HT-29 (cell line): ENCODE results near the gene GNG13. TPM values are rescaled to one million over a fixed set of nuclear protein-coding genes. Genes with fewer than 3 reads are reported as not detected.

Experiments used
- DNase-seq: peaks from one replicate; pipeline ENCODE4 v3.0.0-alpha.2; 2015; ENCODE audit warnings: low spot score
- total RNA-seq: library from RNA; depleted of rRNA; stranded (reverse); fragments of >200 nt; shearing (Covaris generic); gene quantifications from 2 replicates; pipeline ENCODE4 v1.2.3, GENCODE V29; 2014

GNG13 gene
- total RNA-seq, 1 experiment from 2014 or later: not detected

- no peak for DNase-seq
Observed at GRCh38 chr16:794853-795466, 5.6 kb downstream of the GNG13 start.

GRCh38 chr16:794091-794822 is 6.3 kb downstream of the GNG13 start:
- DNase-seq: no peak

DNA sequence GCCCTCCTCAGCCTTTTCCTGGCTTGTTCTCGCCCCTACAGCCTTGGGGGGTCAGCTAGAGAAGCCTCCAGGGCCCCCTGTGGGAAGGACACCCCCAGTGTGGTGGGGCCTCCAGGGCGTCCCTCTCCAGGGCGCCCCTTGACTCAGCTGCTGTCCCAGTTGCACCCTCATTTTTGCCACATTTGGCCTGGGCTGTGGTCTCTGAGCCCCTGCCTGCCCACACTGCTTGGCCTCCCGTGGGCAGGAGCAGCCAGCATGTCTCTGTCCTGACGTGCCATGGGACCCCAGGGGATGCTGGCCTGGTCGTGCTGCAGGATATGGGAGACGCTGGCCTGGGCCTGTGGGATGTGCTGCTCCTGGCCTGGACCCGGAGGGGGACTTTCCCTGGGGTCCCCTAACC is 7.1 kb downstream of the GNG13 start:
- no peak for DNase-seq

DNA sequence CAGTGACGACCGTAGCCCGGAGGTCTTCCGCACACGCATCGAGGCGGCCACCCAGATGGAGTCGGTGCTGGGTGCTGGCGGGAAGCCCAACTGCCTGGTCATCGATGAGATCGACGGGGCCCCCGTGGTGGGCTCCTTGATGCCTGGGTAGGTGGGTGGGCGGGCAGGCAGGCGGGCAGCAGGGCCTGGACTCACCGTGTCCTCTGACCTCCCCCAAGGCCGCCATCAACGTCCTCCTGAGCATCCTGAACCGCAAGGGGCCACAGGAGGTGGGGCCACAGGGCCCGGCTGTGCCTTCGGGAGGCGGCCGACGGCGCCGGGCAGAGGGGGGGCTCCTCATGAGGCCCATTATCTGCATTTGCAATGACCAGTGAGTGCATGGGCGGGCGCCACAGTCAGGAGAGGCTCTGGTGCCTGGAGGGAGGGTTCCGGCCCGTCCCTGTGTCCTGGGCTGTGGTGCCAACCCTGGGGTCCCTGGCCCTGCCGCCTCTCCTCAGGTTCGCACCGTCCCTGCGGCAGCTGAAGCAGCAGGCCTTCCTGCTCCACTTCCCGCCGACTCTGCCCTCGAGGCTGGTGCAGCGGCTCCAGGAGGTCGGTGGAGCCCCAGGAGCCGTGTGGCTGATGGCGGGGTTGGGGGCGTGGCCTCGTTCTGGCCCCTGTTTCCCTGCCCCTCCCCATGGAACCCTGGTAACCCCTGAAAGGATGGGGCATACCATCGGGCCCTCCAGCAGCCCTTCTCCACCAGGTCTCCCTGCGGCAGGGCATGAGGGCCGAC is 8.1 kb downstream of the GNG13 start:
- no peak for DNase-seq

- DNase-seq: no peak
Observed at GRCh38 chr16:791131-791530, 9.4 kb downstream of the GNG13 start.

DNA sequence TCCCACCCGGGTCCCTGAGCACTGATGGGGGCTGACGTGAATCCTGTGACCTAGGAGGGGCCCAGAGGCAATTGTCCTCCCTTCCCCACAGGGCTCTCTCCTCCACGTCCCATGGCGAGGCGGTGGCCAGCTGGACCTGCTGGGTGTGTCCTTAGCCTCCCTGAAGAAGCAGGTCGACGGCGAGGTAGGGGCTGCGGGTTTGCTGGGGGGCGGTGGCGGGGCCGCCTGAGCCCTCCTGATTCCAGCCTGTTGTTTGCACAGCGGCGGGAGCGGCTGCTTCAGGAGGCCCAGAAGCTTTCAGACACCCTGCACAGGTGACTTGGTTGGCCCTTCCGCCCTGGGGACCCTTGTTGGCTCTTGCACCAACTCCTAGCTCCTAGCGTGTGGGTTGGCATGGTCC is 10.4 kb downstream of the GNG13 start:
- DNase-seq: no peak

DNA sequence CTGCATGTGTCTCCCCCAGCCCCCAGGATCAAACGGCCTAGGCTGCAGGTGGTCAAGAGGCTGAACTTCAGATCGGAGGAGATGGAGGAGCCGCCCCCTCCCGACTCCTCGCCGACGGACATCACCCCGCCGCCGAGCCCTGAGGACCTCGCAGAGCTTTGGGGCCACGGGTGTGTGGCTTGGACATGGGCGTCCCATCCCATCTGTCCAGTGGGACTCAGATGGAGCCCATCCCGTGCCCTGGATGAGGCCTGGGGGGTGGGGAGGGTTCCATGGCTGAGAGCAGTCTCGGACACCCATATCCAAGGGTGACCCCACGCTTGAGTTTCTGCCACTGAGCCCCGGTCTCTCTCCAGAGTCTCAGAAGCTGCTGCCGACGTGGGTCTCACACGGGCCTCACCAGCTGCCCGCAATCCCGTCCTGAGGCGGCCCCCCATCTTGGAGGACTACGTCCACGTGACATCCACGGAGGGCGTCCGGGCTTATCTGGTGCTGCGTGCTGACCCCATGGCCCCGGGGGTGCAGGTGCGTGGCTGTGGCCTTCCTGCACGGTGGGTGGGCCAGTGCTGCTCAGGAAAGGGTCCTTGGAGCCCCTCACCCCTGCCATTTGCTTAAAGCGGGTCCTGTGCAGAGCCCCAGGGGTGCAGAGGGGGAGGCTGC is 11.2 kb downstream of the GNG13 start:
- no peak for DNase-seq

- DNase-seq: peak; percentile 92
Observed at GRCh38 chr16:788399-789126, 12.0 kb downstream of the GNG13 start, which contains the start of gene CHTF18. Gene CHTF18, plus strand, starts transcription at chr16:788620. Its CDS starts 65 bp downstream, at chr16:788685.

- no peak for DNase-seq
Observed at GRCh38 chr16:787978-788398, 12.5 kb downstream of the GNG13 start, which contains the start of gene RPUSD1. Gene RPUSD1, minus strand, starts transcription at chr16:788381. Its CDS starts 644 bp downstream, at chr16:787737.

DNA sequence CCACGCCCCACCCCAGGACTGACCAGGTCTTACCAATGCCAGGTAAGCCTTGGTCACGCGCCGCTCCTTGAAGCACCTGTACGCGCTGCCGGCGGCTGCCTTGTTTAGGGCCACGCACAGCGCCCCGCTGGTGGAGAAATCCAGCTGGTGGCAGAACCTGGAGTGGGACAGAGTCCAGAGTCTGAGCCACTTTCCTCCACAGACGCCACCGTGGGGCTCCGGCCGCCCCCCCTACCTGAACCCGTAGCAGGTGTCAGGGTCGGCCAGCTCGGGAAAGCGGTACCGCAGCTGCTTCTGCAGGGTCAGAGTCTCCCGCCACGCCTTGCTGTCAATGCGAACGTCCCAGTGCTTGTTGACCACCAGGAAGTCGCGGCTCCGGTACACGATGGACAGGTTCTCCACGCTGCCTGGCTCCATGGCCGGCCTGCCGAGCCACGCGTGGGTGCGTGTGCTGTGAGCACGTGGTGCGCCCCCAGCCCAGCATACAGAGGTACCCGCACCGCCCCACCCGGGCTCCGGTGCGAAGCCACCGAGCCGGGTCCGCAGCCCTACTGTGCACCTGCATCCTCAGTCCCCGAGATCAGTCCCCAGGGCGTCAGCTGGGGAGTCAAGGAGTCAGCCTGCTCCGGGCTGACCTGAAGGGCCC is 13.1 kb downstream of the GNG13 start:
- peak; percentile 16 for DNase-seq

DNA sequence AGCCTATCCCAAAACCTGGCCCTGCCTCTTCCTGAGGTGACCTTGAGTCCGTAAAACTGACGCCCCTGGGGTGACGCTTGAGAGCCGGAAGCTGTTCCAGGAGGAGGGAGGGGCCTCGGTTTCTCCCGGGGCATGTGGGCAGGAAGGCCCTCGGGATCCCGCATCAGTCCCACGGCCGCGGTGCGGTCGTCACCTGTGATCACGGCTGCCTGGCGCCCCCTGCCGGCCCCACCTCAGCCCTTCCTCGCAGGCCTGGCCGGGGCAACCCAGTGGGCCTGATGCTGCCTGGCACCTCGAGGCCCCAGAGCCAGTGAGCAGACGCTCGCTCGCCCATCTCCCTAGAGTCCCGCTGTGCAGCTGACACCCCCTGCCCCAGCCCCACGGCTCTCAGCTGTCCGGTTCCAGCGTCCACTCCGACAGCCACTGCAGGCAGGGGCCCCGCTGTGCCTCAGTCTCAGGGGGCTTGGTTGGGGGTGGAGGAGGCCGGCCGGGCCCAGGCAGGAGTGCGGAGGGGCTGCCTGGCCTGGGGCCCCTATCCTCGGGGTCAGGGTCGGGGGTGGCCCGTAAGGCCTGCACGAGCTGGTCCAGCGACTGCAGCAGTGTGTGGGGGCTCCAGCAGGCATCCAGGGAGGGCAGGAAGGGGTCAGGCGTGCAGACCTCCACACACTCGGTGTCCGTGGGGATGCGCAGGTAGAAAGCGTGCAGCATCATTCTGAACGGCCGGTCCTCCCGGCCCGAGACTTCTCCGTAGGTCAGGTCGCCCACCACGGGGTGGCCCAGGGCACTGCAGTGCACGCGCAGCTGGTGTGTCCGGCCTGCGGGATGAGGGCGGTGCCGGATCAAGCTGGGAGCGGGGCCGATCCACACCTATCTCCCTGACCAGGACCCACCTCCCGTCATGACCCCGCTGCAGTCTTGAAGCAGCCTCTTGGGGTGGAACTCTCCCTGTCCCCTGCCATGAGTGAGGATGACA is 14.7 kb downstream of the GNG13 start:
- DNase-seq: peak; percentile 71

DNA sequence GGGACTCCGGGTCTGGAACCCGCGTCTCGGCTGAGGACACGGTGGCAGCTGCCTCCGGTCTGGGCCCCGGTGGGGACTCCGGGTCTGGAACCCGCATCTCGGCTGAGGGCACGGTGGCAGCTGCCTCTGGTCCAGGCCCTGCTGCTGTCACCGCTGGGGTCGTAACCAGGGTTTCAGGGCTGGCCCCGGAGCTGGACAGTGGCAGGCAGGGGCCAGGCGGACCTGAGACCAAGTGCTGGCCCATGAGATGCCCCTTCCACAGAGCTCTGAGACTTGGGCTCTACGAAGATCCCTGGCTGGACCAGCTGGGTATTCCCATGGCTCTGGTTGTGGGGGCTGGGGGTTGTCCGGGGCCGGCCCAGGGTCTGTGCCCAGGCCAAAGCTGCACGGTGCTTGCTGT is 16.1 kb downstream of the GNG13 start:
- no peak for DNase-seq

DNA sequence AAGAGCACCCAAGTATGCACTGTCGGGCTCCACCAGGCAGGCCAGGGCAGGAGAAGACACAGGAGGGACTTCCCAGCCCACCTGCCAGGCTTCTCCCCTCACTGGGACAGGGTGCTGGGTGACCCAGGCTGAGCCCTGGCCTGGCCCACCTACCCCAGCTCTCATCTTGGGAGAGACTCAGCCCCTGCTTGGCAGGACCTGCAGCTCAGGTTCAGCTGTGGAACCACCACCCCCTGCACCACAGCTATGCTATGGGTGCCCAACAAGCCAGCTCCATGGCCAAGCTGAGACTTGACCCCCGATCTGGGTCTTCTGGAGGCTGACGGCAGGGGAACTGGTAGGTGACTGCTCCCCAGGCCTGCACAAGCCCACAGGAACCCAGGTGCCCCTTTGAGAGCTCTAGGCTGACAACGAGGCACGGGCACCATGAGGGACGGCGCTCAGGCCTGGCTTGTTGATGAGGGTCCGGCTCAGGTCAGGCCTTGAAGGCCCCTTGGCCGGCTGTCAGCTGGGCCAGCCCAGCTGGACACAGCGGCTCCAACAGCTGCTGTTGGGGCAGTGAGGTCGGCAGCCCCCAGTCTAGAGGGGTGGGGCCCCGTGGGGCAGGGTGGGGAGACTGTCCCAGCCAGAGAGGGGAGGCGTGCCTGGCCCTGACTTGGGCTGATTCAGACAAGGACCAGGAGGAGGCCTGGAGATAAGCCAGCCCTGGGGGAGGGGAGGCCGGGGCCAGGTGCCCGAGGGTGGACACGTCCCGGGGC is 17.0 kb downstream of the GNG13 start:
- DNase-seq: no peak

- peak; percentile 45 for DNase-seq
Observed at GRCh38 chr16:782766-783403, 17.6 kb downstream of the GNG13 start.

GRCh38 chr16:782258-782657 is 18.3 kb downstream of the GNG13 start:
- no peak for DNase-seq

DNA sequence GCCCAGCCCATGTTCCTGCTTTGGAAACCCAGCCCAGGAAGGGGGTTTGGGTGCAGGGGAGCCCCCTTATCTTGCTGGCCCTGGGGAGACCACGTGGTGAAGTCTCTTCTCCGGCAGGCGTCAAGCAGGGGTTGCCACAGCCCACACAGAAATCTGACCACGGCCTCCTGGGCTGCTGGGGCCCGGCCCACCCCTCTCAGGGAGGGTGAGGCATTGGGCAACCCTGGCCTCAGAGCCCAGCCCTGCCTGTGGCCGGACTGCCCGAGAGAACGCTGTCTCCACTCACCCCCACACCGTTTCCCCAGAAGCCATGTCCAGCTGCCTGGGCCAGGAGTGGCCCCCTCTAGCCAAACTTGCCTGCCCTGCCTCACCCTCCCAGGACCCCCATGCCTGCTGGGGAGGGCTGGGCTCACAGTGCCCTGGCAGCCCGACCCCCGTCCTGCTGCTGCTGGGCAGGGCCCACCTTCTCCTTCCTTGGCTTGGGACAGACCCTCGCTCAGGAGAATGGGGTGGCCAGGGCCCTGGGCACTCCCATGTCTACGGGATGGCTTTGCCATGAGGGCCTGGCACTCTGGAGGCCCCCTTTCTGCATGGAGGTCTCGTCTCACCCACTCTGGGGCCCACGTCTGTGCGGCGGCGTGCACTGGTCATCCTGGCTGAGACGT is 19.1 kb downstream of the GNG13 start:
- no peak for DNase-seq

DNA sequence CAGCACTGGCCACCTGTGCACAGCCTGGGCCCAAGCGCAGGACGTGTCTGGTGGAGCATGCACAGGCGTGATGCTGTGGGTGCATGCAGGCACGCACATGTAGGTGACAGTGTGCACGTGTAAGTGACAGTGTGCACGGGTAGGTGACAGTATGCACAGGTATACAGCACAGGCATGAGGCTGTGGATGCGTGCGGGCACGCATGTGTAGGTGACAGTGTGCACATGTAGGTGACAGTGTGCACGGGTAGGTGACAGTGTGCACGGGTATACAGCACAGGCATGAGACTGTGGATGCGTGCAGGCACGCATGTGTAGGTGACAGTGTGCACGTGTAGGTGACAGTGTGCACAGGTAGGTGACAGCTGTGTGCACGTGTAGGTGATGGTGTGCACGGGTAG is 20.2 kb downstream of the GNG13 start:
- DNase-seq: no peak

GRCh38 chr16:779561-779960 is 21.0 kb downstream of the GNG13 start:
- DNase-seq: no peak
